Measurements from ENCODE around the gene STC2.

The STC2 gene

DNA sequence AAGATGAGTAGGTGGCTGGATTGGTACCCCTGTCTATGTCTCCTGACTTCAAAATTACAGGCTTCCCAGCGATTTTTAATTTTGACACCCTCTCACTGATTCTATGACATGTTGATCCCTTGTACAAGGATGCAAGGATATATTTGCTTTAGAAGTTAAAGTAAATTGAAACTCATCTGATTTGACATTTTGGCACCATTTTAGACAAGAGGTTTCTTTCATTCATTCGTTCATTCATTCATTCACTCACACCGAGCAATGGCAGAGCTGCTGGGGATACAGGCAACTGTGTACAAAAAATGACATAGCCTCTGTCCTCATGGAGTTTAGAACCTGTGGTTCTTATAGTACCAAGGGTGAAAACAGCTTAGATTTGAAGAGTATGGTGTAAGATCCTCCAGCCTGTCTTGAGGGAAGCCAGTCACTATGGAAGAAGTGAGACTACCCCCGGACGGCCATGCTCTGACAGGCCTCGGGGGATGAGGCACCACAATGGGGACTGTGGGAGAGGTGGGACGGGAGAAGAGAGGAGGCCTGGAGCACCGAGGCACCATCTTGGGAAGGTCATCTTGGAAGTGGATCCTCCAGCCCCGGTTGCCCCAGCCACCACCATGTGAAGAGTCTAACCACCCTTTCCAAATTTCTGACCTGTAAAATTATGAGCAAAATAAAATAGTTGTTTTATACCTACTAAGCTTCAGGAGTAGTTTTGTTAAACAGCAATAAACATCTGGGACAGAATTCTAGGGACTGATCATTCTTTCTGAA, 16.2 kb downstream of the STC2 start:
- no peak for DNase-seq

DNA sequence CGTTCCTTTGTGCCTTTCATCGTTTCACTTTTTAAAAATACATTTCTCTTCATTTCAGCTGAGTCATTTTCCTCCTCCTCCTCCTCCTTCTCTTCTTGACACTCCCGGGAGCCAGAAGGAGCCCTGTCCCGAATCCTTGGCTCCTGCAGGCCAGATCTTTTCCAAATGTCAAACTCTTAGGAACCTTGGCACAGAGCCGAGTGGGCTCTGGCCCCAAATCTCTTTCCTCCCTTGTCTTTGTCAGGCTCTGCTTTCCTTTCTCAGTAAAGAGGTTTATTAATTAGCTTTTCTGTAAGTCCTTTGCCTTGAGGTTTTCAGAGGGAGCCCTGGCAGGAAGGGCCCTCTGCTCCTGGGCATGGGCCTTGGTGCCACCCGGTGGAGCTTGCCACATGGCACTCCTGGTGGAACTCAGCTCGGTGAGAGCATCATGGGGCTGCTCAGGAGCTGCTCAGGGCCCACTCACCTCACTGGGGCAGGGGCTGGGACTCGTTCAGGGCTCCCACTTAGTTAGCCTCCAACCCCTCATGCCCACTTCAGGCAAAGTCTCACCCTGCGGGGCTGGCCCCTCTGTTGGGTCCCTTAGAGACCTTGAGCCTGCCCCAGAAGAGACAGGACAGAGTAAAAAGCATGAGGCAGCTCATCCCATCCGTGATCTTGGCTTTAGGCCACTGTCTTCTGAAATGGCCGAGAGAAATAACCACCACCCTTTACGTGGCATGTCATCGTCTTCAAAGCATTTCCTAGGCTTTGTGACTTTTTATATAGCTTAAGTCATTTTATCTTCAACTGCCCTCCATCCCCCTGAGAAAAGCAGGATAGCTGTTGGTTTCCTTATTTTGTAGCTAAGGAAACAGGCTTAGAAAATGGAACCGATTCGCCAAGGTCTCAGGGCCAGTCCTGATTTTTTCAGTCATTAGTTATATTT, 17.1 kb downstream of the STC2 start:
- DNase-seq: no peak

DNA sequence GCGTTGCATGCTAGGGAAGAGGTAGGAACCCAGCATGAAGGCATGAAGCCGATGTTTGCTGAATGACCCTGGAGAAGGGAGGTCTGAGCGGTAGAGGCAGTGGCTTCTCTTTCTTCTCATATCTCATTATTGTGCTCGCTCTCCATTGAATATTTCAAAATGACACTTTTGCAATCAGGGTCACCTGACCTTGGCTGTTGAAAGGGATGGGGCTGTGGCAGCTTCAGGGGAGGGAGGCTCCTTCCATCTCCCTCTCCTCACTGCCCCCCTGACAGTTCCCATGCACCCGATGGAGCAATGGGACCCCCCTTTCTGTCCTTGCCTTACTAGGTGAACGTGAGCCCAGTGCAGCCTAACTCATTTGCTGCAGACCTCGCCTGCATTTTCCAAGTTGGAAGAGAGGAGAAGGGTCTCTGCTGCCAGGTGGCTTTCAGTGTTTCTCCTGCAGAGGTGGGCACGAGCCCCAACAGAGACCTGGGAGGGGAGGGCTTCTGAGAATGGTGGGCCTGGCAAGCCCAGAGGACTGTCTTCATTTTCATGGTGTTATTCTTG, 17.9 kb downstream of the STC2 start:
- DNase-seq: no peak

DNA sequence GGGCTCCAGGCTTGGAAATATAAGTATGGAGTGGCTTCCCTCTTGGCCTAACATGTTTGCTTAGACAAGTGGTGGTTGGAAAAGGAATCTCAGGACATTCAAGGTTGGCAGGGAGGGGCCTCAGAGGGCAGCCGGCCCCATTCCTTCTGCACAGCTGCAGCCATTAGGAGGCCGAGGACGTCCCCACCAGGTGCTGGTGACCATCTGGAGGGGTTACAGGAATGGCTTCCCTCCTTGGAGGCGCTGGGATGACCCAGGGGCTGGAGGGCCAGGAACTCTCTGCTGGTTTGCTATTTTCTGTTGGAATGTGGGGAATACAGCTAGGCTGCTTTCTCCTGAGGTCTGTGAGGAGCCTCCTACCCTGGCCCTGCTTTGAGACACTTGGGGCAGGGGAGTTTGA, 18.5 kb downstream of the STC2 start:
- no peak for DNase-seq

DNA sequence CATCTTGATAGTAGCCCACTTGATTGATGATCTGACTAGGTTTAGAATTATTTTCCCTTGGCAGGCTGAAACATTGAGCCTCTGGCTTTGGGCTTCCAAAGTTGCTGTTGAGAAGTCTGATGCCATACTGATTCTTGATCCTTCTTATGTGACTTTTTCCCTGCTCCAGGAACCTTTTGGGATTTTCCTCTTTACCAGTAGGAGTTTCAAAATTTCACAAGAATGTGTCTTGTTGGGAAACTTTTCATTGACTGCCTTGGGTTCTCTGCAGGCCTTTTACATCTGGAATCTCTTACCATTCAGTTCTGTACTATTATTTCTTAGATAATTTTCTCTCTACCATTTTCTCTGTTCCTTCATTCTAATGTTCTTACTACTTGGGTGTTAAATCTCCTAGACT, 20.0 kb downstream of the STC2 start:
- DNase-seq: no peak

DNA sequence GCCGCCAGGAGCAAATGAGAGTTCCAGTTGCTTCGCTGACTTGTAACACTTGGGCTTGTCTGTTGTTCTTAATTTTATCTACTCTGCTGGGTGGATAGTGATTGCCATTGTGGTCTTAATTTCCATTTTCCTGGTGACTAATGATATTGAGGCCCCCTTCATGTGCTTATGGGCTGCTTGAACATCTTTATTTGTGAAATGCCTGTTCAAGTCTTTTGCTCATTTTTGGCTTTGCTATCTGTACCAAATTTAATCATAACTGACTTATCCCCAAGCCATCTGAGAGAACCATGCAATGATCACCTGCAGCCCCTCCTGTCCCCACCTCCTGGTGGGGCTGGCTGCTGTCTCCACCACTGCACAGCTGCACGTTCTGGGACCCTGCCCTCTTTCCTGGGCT, 20.5 kb downstream of the STC2 start:
- no peak for DNase-seq

DNA sequence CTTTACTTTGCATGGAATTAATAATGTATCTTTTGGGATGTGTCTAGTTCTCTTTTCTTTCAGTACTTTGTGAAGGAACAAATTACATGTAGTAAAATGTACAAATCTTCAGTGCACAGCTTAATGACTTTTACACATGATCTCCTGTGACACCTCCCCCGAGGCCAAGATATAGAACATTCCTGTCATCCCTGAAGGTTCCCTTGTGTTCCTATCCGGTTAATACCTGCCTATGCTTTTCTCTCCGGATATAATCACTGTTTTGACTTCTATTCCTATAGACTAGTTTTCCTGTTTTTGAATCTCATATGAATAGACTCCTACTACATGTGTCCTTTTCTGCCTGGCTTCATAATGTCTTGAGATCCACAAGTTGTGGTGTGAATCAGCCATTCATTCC, 21.5 kb downstream of the STC2 start:
- no peak for DNase-seq

DNA sequence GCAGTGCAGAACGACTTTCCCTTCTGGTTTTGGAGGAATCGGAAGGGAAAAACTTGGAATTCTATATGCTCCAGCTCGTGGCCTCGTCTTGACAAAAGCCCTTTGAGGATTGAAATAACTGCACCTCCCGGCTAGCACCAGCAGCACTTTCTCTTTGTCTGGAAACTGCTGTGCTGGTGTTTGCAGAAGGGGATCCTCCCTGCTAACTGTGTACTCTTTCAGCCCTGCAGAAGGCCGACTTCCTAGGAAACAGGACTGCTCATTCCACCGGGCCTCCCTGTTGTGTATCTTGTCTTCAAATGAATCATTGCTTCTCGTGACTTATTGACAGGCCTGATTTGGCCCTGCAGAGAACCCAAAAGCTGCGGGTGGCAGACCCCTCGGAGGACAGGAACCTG, 23.6 kb downstream of the STC2 start:
- no peak for DNase-seq

DNA sequence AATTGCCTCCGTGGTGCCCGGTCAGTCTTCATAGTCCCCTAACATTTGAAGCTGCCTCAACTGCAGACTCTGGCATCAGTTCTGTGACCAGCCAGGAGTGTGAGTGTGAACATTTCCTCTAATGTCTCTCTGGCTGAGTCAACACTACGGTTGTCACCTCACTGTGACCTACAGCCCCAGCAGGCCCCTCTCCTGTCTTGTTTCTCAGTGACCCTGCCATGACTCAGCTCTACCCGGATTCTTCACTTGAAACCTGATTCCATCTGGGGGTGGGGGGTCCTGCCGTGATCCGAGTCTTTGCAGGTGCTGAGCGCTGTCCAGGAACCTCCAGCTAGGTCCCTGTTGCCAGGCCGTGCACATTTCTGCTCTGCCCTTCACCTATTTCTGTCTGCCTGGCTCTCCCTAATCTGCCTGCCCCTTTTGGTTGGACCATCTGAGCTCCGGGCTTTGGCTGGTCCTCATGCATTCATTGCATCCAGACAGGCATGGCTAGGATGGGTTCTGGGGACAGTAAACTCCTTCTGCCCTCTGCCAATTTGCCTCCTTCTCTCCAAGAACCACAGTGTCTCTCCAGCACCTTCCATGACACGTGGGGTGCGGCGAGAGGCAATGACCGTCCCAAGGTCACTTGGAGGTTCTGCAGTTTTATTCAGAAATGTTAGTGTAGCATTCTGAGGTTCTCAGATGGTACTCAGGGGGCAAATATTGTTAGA, 24.2 kb downstream of the STC2 start:
- DNase-seq: no peak

DNA sequence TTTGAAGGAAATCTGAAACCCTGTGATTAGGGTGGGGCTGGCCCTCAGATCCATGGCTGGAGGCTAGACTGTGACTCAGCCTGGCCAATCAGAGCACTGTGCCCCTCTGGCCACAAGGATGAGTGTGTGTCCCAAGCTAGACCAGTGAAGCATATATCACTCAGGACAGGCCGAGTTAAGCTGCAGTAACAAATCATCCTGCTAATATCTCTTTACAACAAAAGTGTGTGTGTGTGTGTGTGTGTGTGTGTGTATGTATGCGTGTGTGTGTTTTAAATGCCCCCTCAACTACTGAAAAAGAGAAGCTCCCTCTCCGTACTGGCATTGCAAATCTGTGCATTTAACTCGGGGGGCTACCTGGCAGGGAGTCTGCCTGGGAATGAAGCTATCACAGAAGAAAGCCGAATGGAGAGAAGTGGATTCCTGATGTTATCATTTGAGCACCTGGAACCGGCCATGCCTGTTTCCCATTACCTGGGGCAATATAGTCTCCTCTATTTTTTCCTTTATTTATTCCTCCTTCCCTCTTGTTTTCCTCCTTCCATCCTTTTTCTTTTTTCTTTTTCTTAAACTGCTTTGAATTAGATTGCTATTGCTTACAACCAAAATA, 25.6 kb downstream of the STC2 start:
- DNase-seq: no peak

DNA sequence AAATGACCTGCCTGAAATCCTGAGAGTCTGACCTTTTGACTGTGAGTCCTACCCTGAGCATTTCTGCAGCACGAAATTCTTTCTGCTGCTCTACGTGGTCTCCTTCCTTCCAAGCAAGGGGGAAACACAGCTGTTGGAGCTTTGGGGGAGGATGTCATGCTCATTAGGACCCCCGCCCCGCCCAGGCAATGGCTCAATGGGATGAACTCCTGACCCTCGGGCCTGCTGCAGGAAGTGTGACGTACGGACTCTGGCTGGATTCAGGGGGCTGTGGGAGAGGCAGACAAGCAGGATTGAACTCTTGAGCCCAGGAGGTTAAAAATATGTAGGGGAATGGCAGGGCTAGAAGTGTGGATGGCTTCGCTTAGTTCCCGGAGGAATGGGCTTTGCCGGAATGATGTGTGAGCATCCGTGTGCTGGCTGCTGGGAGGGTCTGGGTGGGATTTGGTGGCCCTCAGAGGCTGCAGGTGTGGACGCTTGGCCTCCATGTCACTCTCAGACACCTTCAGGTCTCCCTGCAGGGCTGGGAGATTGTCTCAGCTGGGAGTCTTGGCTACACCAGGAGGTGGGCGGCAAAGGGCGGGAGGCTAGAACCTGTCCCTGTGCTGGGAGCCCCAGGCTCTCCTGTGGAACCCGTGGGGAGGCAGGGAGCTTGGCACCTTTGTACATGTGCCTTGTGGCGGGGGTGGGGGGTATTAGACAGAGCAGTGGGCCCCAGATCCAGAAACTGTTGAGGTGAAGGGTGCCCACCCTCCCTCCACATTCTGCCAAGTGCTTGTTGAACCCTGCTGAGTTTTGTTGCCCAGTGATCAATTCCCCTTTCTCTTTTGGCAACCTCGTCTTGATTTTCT, 26.3 kb downstream of the STC2 start:
- no peak for DNase-seq

DNA sequence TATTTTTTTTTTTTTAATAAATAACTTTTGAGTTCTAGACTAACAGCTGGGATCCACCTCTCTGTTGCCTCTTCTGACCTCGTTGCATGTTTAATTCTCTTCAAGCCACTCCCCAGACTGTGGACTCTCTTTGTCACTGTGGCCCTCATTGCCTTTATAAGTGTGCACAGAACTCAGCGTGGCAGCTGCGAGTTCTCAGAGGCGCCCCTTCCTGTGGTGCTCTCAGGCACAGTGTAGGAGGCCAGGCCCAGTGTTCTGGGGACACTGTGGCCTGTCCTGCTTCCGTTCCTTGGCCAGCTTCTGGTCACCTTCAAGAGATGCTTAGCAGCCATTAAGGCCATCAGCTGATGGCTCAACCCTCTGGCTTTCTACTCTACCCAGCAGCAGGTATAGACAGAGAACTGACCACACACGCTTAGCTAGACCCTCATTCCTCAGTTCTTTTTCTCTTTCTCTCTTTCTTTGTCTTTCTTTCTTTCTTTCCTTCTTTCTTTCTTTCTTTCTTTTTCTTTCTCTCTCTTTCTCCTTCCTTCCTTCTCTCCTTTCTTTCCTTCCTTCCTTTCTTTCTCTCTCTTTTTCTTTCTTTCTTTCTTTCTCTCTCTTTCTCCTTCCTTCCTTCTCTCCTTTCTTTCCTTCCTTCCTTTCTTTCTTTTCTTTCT, 27.7 kb downstream of the STC2 start:
- DNase-seq: no peak

DNA sequence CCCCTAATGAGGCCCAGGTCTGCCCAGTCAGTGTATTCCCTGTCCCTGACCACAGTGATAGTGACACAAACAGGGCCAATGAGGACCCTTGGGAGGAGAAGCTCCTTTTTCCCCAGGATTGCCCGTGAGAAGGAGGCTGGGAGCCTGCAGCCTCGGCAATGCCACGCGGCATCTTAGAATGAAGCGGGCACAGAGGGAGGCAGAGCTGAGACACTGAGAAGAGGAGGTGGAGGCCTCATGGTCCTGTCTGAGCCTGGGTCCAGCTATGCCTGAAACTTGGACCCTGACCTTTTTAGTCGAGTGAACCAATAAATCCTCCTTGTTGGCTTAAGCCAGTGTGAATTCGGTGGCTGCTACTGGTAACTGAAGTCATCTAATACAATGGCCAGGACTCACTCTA, 28.4 kb downstream of the STC2 start:
- no peak for DNase-seq

DNA sequence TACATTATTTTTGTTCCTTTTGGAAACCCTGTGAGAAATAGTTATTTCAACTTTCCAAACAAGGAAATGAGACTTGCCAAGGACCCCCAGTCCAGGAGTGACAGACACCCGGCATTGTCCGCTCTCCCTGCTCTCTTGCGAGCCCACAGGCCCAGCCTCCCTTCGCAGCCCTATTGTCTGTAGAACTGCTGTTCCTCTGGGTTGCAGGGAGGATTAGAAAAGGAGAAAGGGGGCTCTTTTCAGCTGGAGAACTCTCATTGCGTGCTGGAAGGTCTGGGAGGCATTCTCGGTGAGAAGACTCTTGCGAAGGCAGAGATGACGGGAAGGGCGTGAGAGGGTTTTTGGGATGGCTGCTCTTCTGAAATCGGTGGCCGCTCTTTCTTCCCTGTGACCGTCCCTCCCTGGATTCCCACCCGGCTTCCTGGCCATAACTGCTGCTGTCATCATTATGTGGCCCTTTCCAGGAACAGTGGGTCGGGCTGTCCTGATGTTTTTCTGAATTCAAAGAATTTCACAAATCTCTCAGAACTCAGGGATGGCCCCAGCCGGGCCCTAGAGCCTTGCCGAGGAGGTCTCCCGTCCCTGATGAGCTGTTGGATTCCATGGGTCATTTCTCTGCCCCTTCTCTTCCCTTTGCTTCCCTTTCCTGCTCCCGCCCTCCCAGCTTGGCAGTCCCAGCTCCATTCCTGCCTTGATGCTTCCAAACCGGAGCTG, 29.8 kb downstream of the STC2 start:
- no peak for DNase-seq

DNA sequence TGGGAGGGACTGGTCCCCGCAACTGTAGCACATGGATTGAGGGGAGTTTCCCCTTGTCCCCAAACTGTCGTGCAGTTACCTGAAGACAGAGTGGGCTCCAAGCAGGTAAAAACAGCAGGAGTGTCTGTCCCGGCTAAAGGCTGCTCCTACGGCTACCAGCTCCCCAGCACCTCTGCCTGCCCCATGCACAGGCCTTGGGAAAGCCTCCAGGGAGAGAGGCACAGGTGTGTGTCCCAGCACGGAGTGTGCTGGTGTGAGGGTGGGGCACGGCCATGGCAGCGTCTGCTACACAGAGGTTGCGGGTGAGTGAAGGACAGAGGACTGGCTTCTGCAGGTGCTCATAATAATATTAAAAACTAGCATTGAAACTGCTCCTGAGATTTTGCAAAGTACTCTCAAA, 30.4 kb downstream of the STC2 start:
- DNase-seq: no peak

DNA sequence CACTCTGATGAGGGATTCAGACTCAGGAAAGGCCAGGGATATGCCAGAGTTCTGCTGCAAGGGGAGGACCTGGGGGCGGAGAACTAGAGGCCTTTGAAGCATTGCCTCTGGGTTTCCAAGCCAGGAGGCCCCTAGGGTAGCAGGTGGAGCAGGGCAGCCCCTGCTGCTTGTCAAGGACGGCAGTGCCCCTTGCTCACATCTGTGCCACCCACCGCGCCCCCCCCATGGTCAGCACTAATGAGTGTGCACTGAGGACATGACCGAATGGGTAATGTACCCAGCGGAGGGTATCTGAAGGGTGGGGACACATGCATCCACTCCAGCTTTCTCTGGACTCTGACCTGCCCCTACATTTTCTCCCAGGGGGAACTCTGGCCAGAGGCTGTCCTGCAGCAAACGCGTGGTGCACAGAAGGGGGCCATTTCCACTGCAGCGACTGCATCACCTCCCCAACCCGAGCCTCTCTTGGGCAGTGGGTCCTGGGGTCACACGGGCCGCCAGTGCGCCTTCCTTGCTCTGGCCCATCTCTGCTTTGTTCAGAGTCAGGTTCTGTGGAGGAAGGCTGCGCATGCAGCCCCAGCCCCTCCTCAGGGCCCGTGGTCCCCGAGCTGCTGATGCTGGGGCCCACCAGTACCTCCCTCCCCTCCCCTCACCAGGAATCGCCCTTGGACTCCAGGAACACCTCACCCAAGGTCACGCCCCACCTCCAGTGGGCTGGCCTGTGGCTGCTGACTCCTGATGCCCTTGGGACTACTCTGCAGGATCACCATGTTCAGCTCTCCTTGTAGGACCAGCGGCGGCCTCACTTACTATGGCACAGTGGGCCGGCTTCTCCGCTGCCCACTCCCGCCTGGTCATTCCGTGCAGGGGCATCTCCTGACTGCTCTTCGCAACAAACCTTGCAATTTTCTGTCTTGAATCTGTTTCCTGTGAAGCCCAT, 31.2 kb downstream of the STC2 start:
- no peak for DNase-seq

DNA sequence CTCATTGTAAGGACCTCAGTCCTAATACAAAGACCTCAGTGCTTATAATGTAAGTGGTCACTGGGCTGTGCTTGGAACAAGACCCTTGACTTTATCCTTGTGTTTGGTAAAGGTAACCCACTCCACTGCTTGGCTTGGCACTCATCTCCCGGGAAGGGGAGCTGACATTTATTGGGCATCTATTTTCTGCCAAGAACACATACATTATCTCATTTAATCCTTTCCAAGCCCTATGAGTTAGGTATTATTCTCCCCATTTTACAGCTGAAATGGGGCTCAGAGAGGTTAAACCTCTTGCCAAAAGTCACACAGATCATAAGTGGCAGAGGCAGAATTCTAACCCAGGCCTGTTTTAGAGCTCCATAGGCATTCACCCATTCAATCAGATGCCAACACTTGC, 32.4 kb downstream of the STC2 start:
- no peak for DNase-seq

DNA sequence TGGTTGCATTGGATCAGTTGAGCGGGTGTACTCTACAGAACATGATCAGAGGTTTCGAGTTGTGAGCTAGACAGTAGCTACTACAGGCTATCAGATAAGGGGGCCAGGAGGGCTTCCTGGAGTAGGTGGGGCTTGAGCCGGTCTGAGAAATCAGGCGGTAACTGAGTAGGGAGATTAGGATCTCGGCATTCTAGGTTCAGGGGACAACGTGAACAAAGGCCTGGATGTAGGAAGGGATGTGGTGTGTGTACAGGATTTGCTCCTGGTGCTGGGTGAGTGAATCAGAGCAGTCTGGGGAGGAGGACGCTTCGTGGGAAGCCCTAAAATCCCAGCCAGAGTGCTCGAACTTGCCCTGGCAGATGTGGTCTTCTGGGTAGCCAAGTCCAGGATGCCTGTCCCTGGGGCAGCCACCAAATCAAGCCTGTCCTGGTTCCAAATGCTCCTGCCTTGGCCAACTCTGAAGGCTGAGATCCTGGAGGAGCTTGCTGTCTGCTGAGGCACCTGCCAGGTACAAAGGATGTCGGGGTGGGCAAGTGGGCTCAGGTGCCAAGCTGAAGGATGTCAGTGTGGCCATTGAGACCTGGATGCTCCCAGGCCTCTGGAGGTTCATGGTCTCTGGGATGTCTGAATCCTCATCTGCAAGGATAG, 33.4 kb downstream of the STC2 start:
- no peak for DNase-seq

Measured in NCI-H524 treated with DMSO at 0.1 percent for 48 hours (cell line).